K562 (cell line): ENCODE measurements around the gene BBLN. TPM values are rescaled to one million over a fixed set of nuclear protein-coding genes. Genes with fewer than 3 reads are reported as not detected.

ENCODE experiments used
- CBX8 ChIP-seq: fragments of 200-600 bp; sonication (generic); IDR thresholded peaks from 2 replicates; pipeline ENCODE4 v1.6.1; 2012; ENCODE audit warnings: borderline replicate concordance, mixed run types, low read depth, mild to moderate bottlenecking, moderate library complexity, mixed read lengths, low read length, control low read depth, inconsistent platforms; ENCODE audit not compliant: poor library complexity, severe bottlenecking; ENCODE audit errors: extremely low read depth
- CHD4 ChIP-seq: fragments of 200-600 bp; sonication (generic); IDR thresholded peaks from 3 replicates; pipeline ENCODE4 v1.6.1; 2012; ENCODE audit warnings: low read depth, mild to moderate bottlenecking, mixed read lengths, low read length, inconsistent platforms; ENCODE audit not compliant: insufficient read depth, insufficient replicate concordance, poor library complexity, severe bottlenecking
- DDX20 ChIP-seq: fragments of 450-650 bp; IDR thresholded peaks from 2 replicates; pipeline ENCODE4 v1.6.1; 2016; ENCODE audit warnings: missing genetic modification characterization, low read depth, mild to moderate bottlenecking, missing compliant biosample characterization, moderate library complexity
- ELF1 ChIP-seq: fragments of 200-800 bp; sonication (Bioruptor generic); IDR thresholded peaks from 2 replicates; pipeline ENCODE4 v1.6.1; 2016; ENCODE audit warnings: missing genetic modification characterization, missing compliant biosample characterization
- HCFC1 ChIP-seq: IDR thresholded peaks from 2 replicates; pipeline ENCODE4 v1.6.1; 2012; ENCODE audit warnings: low read depth, low read length, improper control_type of control experiment
- HNRNPK ChIP-seq: fragments of 200-400 bp; formaldehyde crosslinking; IDR thresholded peaks from one replicate; pipeline ENCODE4 v1.6.1; 2018; ENCODE audit warnings: mild to moderate bottlenecking, low read depth, low read length; ENCODE audit not compliant: poor library complexity, severe bottlenecking
- JUN ChIP-seq, 2 experiments: sonication (generic) in 1 of 2; formaldehyde crosslinking in 1 of 2; IDR thresholded peaks; 2 replicates each; pipeline versions ENCODE4 v1.6.1 to v1.8.0; 2012 to 2022; ENCODE audit warnings: borderline replicate concordance in 2 of 2, mild to moderate bottlenecking in 2 of 2, improper control_type of control experiment in 1 of 2, low read depth in 1 of 2, low read length in 1 of 2, missing genetic modification reagents in 1 of 2
- RBFOX2 ChIP-seq: fragments of 200-400 bp; formaldehyde crosslinking; IDR thresholded peaks from 2 replicates; pipeline ENCODE4 v1.6.1; 2017; ENCODE audit warnings: low read depth, mild to moderate bottlenecking, low read length, moderate library complexity
- SIN3B ChIP-seq: fragments of 450-650 bp; IDR thresholded peaks from 2 replicates; pipeline ENCODE4 v1.6.1; 2017; ENCODE audit warnings: low read depth, mild to moderate bottlenecking, moderate library complexity
- SIRT6 ChIP-seq: IDR thresholded peaks from one replicate; pipeline ENCODE4 v1.6.1; 2012; ENCODE audit warnings: low read depth, mild to moderate bottlenecking, control low read depth, inconsistent platforms, low read length, moderate library complexity
- TCF3 ChIP-seq: sonication (generic); formaldehyde crosslinking; IDR thresholded peaks from 2 replicates; pipeline ENCODE4 v1.4.0; 2020; ENCODE audit warnings: mild to moderate bottlenecking, missing genetic modification reagents
- ZC3H11A ChIP-seq: IDR thresholded peaks from 2 replicates; pipeline ENCODE4 v1.6.1; 2012; ENCODE audit warnings: low read depth, low read length, improper control_type of control experiment
- ZNF197 ChIP-seq: fragments of 200-800 bp; sonication (Bioruptor generic); IDR thresholded peaks from 2 replicates; pipeline ENCODE4 v1.6.1; 2016; ENCODE audit warnings: low read depth, missing genetic modification characterization, missing compliant biosample characterization
- ZNF41 ChIP-seq: fragments of 250-450 bp; sonication (Bioruptor Pico); conservative IDR thresholded peaks from 2 replicates; pipeline ENCODE4 v1.4.0; 2020; ENCODE audit warnings: mild to moderate bottlenecking
- polyA plus RNA-seq, 8 experiments: library from polyadenylated mRNA; depleted of rRNA in 4 of 8; stranded (reverse) in 5 of 8; unstranded in 3 of 8; fragments of >200 nt; fragmentation: Nextera tagmentation in 2 of 8; fragmentation: Illumina TruSeq in 1 of 8; extraction: Ambion mirVana in 2 of 8; extraction: Trizol in 1 of 8; gene quantifications; 2 replicates each; pipeline versions ENCODE4 v1.2.1 to v1.2.3, GENCODE V29; 2011 to 2014; ENCODE audit warnings: inconsistent platforms in 1 of 8, missing spikeins in 1 of 8
- total RNA-seq, 7 experiments: library from RNA; depleted of rRNA in 6 of 7; stranded (reverse); fragments of >200 nt in 6 of 7; fragmentation: Illumina TruSeq in 2 of 7; extraction: Trizol in 2 of 7; gene quantifications; 2 replicates each; pipeline versions ENCODE4 v1.2.1 to v1.2.3, GENCODE V29; 2011 to 2021; ENCODE audit warnings: low replicate concordance in 1 of 7
- TF ChIP-seq, protein P1 (sequence below): IDR thresholded peaks from 2 replicates; pipeline ENCODE4 v1.6.1; 2011; ENCODE audit not compliant: insufficient read length; ENCODE audit errors: extremely low read depth
- TF ChIP-seq, protein P2 (sequence below): fragments of 450-650 bp; formaldehyde crosslinking; IDR thresholded peaks from 2 replicates; pipeline ENCODE4 v1.4.0; 2020; ENCODE audit warnings: mild to moderate bottlenecking
- TF ChIP-seq, protein P3 (sequence below): fragments of 250-450 bp; sonication (Bioruptor Pico); IDR thresholded peaks from 2 replicates; pipeline ENCODE4 v1.8.0; 2022; ENCODE audit warnings: inconsistent platforms, mild to moderate bottlenecking, moderate library complexity, borderline replicate concordance
- TF ChIP-seq, protein P4 (sequence below): fragments of 250-450 bp; sonication (Bioruptor Pico); IDR thresholded peaks from 2 replicates; pipeline ENCODE4 v1.5.0; 2020; ENCODE audit warnings: mild to moderate bottlenecking, borderline replicate concordance
- TF ChIP-seq, protein P5 (sequence below): fragments of 200-800 bp; sonication (Bioruptor generic); IDR thresholded peaks from 2 replicates; pipeline ENCODE4 v1.6.1; 2017; ENCODE audit warnings: missing genetic modification characterization, missing compliant biosample characterization

BBLN gene
- total and polyA plus RNA-seq, 9 of the 15 experiments (the other 6 are each of a cell fraction or from before 2014, with no cell fraction given): 4.2 to 331 (median 87.1) TPM

DNA sequence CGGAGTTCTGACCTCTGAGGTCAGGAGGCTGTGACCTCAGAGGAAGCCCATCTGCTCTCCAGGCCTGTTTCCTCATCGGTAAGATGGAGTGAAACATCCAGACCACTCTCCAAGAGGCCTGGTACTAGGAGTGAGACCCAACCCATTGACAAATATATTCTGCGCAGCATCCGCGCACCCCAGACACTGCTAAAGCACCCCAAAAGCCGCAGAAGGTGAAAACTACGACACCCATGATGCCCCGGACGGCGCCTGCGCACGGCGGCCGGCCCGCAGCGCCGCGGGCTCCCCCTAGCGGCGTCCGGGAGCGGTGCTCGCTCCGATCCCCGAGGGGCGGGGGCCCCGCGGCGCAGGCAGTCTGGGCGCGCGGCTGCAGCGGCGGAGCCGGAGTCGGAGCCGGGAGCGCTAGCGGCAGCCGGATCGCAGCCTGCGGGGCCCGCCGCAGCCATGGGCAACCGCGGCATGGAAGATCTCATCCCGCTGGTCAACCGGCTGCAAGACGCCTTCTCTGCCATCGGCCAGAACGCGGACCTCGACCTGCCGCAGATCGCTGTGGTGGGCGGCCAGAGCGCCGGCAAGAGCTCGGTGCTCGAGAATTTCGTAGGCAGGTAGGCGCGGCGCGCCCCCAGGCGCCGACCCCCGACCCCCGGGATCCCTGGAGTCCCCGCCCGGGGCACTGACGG lies 43.1 kb downstream of the BBLN start, which contains the start of gene DNM1 (continued):
- TF ChIP-seq RBFOX2 (peak; percentile 58; the same call in 1 of the 2 replicates), ZNF197 (CRISPR knock-in tag) (no peak), SIN3B (no peak), TCF3 (CRISPR knock-in tag) (no peak), ZNF41 (no peak; the same call in 1 of the 2 replicates), CHD4 (no peak), CBX8 (no peak), HCFC1 (peak; percentile 99), SIRT6 (no peak), ELF1 (tag) (no peak), HNRNPK (no peak), JUN (IDR thresholded peaks at IDR 0.05; ENCODE audit: borderline replicate concordance, low read depth, low read length) (peak; percentile 65; the same call in 1 of the 2 replicates), JUN (CRISPR knock-in tag; IDR thresholded peaks at IDR 0.05; ENCODE audit: borderline replicate concordance) (no peak), DDX20 (tag) (no peak), ZC3H11A (no peak)
- TF ChIP-seq, protein P1, sequence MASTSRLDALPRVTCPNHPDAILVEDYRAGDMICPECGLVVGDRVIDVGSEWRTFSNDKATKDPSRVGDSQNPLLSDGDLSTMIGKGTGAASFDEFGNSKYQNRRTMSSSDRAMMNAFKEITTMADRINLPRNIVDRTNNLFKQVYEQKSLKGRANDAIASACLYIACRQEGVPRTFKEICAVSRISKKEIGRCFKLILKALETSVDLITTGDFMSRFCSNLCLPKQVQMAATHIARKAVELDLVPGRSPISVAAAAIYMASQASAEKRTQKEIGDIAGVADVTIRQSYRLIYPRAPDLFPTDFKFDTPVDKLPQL: no peak
- TF ChIP-seq, protein P2, sequence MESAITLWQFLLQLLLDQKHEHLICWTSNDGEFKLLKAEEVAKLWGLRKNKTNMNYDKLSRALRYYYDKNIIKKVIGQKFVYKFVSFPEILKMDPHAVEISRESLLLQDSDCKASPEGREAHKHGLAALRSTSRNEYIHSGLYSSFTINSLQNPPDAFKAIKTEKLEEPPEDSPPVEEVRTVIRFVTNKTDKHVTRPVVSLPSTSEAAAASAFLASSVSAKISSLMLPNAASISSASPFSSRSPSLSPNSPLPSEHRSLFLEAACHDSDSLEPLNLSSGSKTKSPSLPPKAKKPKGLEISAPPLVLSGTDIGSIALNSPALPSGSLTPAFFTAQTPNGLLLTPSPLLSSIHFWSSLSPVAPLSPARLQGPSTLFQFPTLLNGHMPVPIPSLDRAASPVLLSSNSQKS (CRISPR knock-in tag): no peak
- TF ChIP-seq, protein P3, sequence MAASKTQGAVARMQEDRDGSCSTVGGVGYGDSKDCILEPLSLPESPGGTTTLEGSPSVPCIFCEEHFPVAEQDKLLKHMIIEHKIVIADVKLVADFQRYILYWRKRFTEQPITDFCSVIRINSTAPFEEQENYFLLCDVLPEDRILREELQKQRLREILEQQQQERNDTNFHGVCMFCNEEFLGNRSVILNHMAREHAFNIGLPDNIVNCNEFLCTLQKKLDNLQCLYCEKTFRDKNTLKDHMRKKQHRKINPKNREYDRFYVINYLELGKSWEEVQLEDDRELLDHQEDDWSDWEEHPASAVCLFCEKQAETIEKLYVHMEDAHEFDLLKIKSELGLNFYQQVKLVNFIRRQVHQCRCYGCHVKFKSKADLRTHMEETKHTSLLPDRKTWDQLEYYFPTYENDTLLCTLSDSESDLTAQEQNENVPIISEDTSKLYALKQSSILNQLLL (CRISPR knock-in tag): no peak
- TF ChIP-seq, protein P4, sequence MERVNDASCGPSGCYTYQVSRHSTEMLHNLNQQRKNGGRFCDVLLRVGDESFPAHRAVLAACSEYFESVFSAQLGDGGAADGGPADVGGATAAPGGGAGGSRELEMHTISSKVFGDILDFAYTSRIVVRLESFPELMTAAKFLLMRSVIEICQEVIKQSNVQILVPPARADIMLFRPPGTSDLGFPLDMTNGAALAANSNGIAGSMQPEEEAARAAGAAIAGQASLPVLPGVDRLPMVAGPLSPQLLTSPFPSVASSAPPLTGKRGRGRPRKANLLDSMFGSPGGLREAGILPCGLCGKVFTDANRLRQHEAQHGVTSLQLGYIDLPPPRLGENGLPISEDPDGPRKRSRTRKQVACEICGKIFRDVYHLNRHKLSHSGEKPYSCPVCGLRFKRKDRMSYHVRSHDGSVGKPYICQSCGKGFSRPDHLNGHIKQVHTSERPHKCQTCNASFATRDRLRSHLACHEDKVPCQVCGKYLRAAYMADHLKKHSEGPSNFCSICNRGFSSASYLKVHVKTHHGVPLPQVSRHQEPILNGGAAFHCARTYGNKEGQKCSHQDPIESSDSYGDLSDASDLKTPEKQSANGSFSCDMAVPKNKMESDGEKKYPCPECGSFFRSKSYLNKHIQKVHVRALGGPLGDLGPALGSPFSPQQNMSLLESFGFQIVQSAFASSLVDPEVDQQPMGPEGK (CRISPR knock-in tag): no peak
- TF ChIP-seq, protein P5, sequence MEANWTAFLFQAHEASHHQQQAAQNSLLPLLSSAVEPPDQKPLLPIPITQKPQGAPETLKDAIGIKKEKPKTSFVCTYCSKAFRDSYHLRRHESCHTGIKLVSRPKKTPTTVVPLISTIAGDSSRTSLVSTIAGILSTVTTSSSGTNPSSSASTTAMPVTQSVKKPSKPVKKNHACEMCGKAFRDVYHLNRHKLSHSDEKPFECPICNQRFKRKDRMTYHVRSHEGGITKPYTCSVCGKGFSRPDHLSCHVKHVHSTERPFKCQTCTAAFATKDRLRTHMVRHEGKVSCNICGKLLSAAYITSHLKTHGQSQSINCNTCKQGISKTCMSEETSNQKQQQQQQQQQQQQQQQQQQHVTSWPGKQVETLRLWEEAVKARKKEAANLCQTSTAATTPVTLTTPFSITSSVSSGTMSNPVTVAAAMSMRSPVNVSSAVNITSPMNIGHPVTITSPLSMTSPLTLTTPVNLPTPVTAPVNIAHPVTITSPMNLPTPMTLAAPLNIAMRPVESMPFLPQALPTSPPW: no peak
